Osteoblast (primary cell): Measurements from ENCODE around the gene CHCT1. TPM values are rescaled to one million over a fixed set of nuclear protein-coding genes. Genes with fewer than 3 reads are reported as not detected.

Source experiments
- DNase-seq: peaks from one replicate; pipeline ENCODE4 v3.0.0; 2011; ENCODE audit warnings: low spot score, mixed read lengths; ENCODE audit not compliant: insufficient read length; ENCODE audit errors: missing footprints
- H2AFZ ChIP-seq: 2 replicates; pipeline ENCODE4 v1.6.0; 2011; ENCODE audit warnings: mild to moderate bottlenecking, low read length
- H3K27ac ChIP-seq: 2 replicates; pipeline ENCODE4 v1.5.1; 2011; ENCODE audit warnings: mild to moderate bottlenecking, low read depth, low read length, moderate library complexity
- H3K27me3 ChIP-seq: 2 replicates; pipeline ENCODE4 v1.6.0; 2012; ENCODE audit warnings: mild to moderate bottlenecking, control low read depth, inconsistent platforms, low read length, moderate library complexity; ENCODE audit not compliant: insufficient read depth
- H3K36me3 ChIP-seq: 2 replicates; pipeline ENCODE4 v1.5.1; 2011; ENCODE audit warnings: mild to moderate bottlenecking, low read length, control low read depth, moderate library complexity; ENCODE audit not compliant: insufficient read depth
- H3K4me1 ChIP-seq: 2 replicates; pipeline ENCODE4 v1.5.1; 2011; ENCODE audit warnings: mild to moderate bottlenecking, low read length, control low read depth, moderate library complexity; ENCODE audit not compliant: insufficient read depth
- H3K4me2 ChIP-seq: 2 replicates; pipeline ENCODE4 v1.6.0; 2011; ENCODE audit warnings: mild to moderate bottlenecking, low read length; ENCODE audit not compliant: insufficient read depth
- H3K4me3 ChIP-seq: fragments of 200-600 bp; sonication (generic); 3 replicates; pipeline ENCODE4 v1.5.1; 2012; ENCODE audit warnings: mild to moderate bottlenecking, low read length, inconsistent platforms; ENCODE audit not compliant: insufficient read depth
- H3K79me2 ChIP-seq: 2 replicates; pipeline ENCODE4 v1.6.0; 2012; ENCODE audit warnings: mild to moderate bottlenecking, low read length, control low read depth, inconsistent platforms; ENCODE audit not compliant: insufficient read depth
- H3K9me3 ChIP-seq: 2 replicates; pipeline ENCODE4 v1.5.1; 2011; ENCODE audit warnings: low read depth, low read length, control low read depth
- H4K20me1 ChIP-seq: 2 replicates; pipeline ENCODE4 v1.6.0; 2012; ENCODE audit warnings: mild to moderate bottlenecking, low read length, control low read depth; ENCODE audit not compliant: insufficient read depth
- total RNA-seq: library from RNA; depleted of rRNA; stranded (reverse); fragments of >200 nt; gene quantifications from 2 replicates; pipeline ENCODE4 v1.2.3, GENCODE V29; 2012
- TF ChIP-seq, protein P1 (sequence below): IDR thresholded peaks from 2 replicates; pipeline ENCODE4 v1.5.1; 2011; ENCODE audit warnings: mild to moderate bottlenecking, low read depth, low read length, moderate library complexity; ENCODE audit errors: extremely low read depth

CHCT1 gene
- total RNA-seq, 1 donor = not detected

- TF ChIP-seq, protein P1, sequence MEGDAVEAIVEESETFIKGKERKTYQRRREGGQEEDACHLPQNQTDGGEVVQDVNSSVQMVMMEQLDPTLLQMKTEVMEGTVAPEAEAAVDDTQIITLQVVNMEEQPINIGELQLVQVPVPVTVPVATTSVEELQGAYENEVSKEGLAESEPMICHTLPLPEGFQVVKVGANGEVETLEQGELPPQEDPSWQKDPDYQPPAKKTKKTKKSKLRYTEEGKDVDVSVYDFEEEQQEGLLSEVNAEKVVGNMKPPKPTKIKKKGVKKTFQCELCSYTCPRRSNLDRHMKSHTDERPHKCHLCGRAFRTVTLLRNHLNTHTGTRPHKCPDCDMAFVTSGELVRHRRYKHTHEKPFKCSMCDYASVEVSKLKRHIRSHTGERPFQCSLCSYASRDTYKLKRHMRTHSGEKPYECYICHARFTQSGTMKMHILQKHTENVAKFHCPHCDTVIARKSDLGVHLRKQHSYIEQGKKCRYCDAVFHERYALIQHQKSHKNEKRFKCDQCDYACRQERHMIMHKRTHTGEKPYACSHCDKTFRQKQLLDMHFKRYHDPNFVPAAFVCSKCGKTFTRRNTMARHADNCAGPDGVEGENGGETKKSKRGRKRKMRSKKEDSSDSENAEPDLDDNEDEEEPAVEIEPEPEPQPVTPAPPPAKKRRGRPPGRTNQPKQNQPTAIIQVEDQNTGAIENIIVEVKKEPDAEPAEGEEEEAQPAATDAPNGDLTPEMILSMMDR = no peak
- H4K20me1 ChIP-seq = peaks cover 3% of the 10 kb centered on the region
- no peak overlapping the region for H3K4me2 ChIP-seq
- H3K36me3 ChIP-seq = peaks cover 20% of the 10 kb centered on the region
- no peak overlapping the region for H3K27ac ChIP-seq
- peaks cover 23% of the 10 kb centered on the region for H3K4me1 ChIP-seq
- peak; percentile 82 for DNase-seq
- no peaks in the 10 kb centered on the region for H3K9me3 ChIP-seq
- no peaks in the 10 kb centered on the region for H3K27me3 ChIP-seq
- no peak overlapping the region for H3K4me3 ChIP-seq
- no peak overlapping the region for H2AFZ ChIP-seq
- no peaks in the 10 kb centered on the region for H3K79me2 ChIP-seq
Measured at GRCh38 chr17:60442271-60443173, 20.2 kb downstream of the CHCT1 start.

DNA sequence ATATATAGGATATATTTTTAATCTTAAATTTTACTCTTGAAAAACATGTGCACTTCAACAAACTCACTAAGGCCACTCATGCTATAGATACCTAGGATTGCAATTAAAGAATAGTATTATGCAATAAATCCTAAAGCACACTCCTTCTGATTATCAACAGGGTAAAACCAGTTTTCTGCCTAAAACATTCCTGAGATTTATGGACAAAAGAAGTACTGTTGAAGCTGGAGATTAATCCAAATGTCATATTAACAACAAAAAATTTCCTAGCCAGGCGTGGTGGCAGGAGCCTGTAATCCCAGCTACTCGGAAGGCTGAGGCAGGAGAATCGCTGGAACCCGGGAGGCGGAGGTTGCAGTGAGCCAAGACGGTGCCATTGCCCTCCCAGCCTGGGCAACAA, 21.4 kb downstream of the CHCT1 start:
- no peak overlapping the region for H3K27ac ChIP-seq
- no peaks in the 10 kb centered on the region for H3K27me3 ChIP-seq
- H2AFZ ChIP-seq = no peak overlapping the region
- H3K36me3 ChIP-seq = peaks cover 23% of the 10 kb centered on the region
- no peak overlapping the region for H3K4me3 ChIP-seq
- peaks cover 3% of the 10 kb centered on the region for H4K20me1 ChIP-seq
- TF ChIP-seq, protein P1 = no peak
- H3K4me1 ChIP-seq = peaks cover 19% of the 10 kb centered on the region
- H3K79me2 ChIP-seq = no peaks in the 10 kb centered on the region
- H3K4me2 ChIP-seq = no peak overlapping the region
- no peak for DNase-seq
- H3K9me3 ChIP-seq = no peaks in the 10 kb centered on the region

- DNase-seq = peak; percentile 4
- Histone ChIP-seq H3K4me3 (no peak overlapping the region), H4K20me1 (peaks cover 3% of the 10 kb centered on the region), H3K36me3 (peaks cover 33% of the 10 kb centered on the region), H3K4me2 (no peak overlapping the region), H3K9me3 (no peaks in the 10 kb centered on the region), H2AFZ (no peak overlapping the region), H3K79me2 (no peaks in the 10 kb centered on the region), H3K27ac (no peak overlapping the region), H3K27me3 (no peaks in the 10 kb centered on the region), H3K4me1 (peaks cover 19% of the 10 kb centered on the region)
- TF ChIP-seq, protein P1 = no peak
Measured at GRCh38 chr17:60445144-60445543, 22.9 kb downstream of the CHCT1 start.

DNA sequence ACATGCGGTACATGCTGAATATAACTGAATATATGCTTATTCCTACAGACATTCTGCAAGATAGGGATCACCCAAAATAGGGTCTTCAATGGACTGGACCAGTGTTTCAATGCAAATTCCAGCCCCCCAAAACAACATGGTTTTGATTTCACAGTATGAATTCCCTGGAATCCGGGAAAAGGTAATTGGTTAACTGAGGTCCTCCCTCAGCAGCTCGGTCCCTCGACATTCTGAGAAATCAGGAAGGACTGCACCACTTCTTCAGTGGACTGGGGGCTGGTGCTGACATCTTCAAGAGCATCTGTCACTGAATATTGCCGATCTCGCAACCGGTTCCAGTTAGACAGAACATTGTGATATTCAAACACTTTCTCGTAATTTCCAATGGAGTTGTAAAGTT, 25.1 kb downstream of the CHCT1 start:
- Histone ChIP-seq H3K27ac (no peak overlapping the region), H2AFZ (no peak overlapping the region), H4K20me1 (no peaks in the 10 kb centered on the region), H3K4me3 (no peak overlapping the region), H3K36me3 (peaks cover 47% of the 10 kb centered on the region), H3K27me3 (no peaks in the 10 kb centered on the region), H3K4me1 (peaks cover 13% of the 10 kb centered on the region), H3K4me2 (no peak overlapping the region), H3K9me3 (no peaks in the 10 kb centered on the region), H3K79me2 (no peaks in the 10 kb centered on the region)
- TF ChIP-seq, protein P1 = no peak
- DNase-seq = peak; percentile 36
